ENCODE data around the gene UBE2D3.

DNA sequence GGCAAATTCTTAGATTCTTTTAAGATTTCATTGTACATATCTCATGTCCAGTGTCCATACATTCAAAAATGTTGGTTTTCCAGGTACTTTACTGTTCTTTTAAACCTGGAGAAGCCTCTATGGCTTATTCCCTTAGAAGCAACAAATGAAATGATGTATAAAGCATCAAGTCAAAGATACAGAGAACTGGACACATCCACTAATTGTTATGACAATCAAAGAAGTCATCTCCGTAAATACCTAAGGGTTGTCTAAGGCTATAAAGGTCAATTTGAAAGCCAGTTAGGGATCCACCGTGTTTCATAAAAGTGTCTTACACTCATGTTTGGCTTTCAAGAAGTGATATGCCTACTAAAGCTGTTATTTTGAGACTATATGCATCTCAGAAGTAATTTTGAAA lies 32.4 kb downstream of the UBE2D3 start:
- TF ChIP-seq, protein P1, sequence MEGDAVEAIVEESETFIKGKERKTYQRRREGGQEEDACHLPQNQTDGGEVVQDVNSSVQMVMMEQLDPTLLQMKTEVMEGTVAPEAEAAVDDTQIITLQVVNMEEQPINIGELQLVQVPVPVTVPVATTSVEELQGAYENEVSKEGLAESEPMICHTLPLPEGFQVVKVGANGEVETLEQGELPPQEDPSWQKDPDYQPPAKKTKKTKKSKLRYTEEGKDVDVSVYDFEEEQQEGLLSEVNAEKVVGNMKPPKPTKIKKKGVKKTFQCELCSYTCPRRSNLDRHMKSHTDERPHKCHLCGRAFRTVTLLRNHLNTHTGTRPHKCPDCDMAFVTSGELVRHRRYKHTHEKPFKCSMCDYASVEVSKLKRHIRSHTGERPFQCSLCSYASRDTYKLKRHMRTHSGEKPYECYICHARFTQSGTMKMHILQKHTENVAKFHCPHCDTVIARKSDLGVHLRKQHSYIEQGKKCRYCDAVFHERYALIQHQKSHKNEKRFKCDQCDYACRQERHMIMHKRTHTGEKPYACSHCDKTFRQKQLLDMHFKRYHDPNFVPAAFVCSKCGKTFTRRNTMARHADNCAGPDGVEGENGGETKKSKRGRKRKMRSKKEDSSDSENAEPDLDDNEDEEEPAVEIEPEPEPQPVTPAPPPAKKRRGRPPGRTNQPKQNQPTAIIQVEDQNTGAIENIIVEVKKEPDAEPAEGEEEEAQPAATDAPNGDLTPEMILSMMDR (IDR thresholded peaks at IDR 0.05) = no peak
- no peak for TF ChIP-seq CREM (CRISPR knock-in tag; IDR thresholded peaks at IDR 0.05)
- TF ChIP-seq TEAD4 (CRISPR knock-in tag; IDR thresholded peaks at IDR 0.05) = no peak
- TF ChIP-seq, protein P2, sequence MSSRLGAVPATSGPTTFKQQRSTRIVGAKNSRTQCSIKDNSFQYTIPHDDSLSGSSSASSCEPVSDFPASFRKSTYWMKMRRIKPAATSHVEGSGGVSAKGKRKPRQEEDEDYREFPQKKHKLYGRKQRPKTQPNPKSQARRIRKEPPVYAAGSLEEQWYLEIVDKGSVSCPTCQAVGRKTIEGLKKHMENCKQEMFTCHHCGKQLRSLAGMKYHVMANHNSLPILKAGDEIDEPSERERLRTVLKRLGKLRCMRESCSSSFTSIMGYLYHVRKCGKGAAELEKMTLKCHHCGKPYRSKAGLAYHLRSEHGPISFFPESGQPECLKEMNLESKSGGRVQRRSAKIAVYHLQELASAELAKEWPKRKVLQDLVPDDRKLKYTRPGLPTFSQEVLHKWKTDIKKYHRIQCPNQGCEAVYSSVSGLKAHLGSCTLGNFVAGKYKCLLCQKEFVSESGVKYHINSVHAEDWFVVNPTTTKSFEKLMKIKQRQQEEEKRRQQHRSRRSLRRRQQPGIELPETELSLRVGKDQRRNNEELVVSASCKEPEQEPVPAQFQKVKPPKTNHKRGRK (CRISPR knock-in tag; IDR thresholded peaks at IDR 0.05; ENCODE audit: borderline replicate concordance) = no peak
- no peak for TF ChIP-seq IRF2 (CRISPR knock-in tag; IDR thresholded peaks at IDR 0.05; ENCODE audit: borderline replicate concordance, low read depth)
